GM19238 (cell line): ENCODE results near the gene CACNA1F.

ENCODE experiments used
- DNase-seq: peaks from one replicate; pipeline ENCODE4 v3.0.0; 2011; ENCODE audit warnings: low spot score; ENCODE audit not compliant: insufficient read length

Gene CACNA1F

DNA sequence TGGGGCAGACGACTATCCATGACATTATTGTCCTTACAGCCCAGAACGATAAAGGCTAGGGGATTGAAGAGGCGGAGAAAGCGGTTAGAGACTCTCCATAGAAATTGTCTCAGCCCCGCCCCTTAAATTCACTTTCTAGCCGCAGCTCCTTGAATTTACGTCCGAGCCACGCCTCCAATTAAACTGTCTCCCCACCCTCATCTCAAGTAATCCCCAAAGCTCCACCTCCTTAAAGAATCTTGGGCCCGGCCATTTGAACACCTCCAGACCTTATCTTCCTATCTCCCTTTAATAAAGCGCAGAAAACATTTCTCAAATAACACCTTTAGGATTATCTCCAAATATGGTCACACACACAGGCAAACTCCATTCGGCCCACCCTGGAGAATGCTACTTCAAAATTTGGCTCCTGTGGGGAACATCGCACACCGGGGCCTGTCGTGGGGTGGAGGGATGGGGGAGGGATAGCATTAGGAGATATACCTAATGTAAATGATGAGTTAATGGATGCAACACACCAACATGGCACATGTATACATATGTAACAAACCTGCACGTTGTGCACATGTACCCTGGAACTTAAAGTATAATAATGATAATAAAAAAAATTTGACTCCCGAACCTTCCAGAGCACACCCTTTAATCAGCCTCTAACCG, 77.8 kb downstream of the CACNA1F start:
- DNase-seq: no peak
